K562 (cell line): ENCODE results near the gene DDAH2. TPM values are rescaled to one million over a fixed set of nuclear protein-coding genes. Genes with fewer than 3 reads are reported as not detected.

ENCODE experiments used
- CLOCK ChIP-seq: fragments of 250-450 bp; sonication (Bioruptor Pico); IDR thresholded peaks from 2 replicates; pipeline ENCODE4 v1.4.0; 2020; ENCODE audit warnings: mild to moderate bottlenecking, moderate library complexity, borderline replicate concordance
- CREB5 ChIP-seq: fragments of 250-450 bp; sonication (Bioruptor Pico); IDR thresholded peaks from 2 replicates; pipeline ENCODE4 v1.5.0; 2020; ENCODE audit warnings: mild to moderate bottlenecking
- FOXJ3 ChIP-seq: sonication (generic); formaldehyde crosslinking; IDR thresholded peaks from 2 replicates; pipeline ENCODE4 v1.4.0; 2020; ENCODE audit warnings: mild to moderate bottlenecking, missing genetic modification reagents
- HLTF ChIP-seq: fragments of 450-650 bp; IDR thresholded peaks from 2 replicates; pipeline ENCODE4 v1.6.1; 2016
- HNRNPL ChIP-seq: fragments of 200-400 bp; formaldehyde crosslinking; IDR thresholded peaks from 2 replicates; pipeline ENCODE4 v1.6.1; 2017; ENCODE audit warnings: low read depth, mild to moderate bottlenecking, low read length
- KLF10 ChIP-seq: fragments of 250-450 bp; sonication (Bioruptor Pico); IDR thresholded peaks from 2 replicates; pipeline ENCODE4 v1.6.1; 2021; ENCODE audit warnings: matching md5 sums
- MEF2D ChIP-seq: conservative IDR thresholded peaks from 2 replicates; pipeline ENCODE4 v1.6.1; 2016; ENCODE audit warnings: low read depth, missing genetic modification characterization, missing compliant biosample characterization
- POLR2G ChIP-seq: fragments of 200-400 bp; formaldehyde crosslinking; IDR thresholded peaks from 2 replicates; pipeline ENCODE4 v1.6.1; 2017; ENCODE audit warnings: low read depth, mild to moderate bottlenecking, antibody characterized with exemption, low read length, moderate library complexity
- RNF219 ChIP-seq: fragments of 250-450 bp; sonication (Bioruptor Pico); IDR thresholded peaks from 2 replicates; pipeline ENCODE4 v1.5.0; 2022; ENCODE audit warnings: mild to moderate bottlenecking
- TFE3 ChIP-seq: fragments of 450-650 bp; formaldehyde crosslinking; IDR thresholded peaks from 2 replicates; pipeline ENCODE4 v1.4.0; 2020; ENCODE audit warnings: mild to moderate bottlenecking, mixed read lengths
- ZBTB12 ChIP-seq: fragments of 250-450 bp; sonication (Bioruptor Pico); IDR thresholded peaks from 2 replicates; pipeline ENCODE4 v1.4.0; 2020
- ZNF12 ChIP-seq: sonication (generic); formaldehyde crosslinking; IDR thresholded peaks from 2 replicates; pipeline ENCODE4 v1.4.0; 2020; ENCODE audit warnings: mild to moderate bottlenecking, missing genetic modification reagents
- ZNF592 ChIP-seq: fragments of 450-650 bp; IDR thresholded peaks from 2 replicates; pipeline ENCODE4 v1.6.1; 2017; ENCODE audit warnings: antibody characterized with exemption, mild to moderate bottlenecking
- polyA plus RNA-seq, 8 experiments: library from polyadenylated mRNA; depleted of rRNA in 4 of 8; stranded (reverse) in 5 of 8; unstranded in 3 of 8; fragments of >200 nt; fragmentation: Nextera tagmentation in 2 of 8; fragmentation: Illumina TruSeq in 1 of 8; extraction: Ambion mirVana in 2 of 8; extraction: Trizol in 1 of 8; gene quantifications; 2 replicates each; pipeline versions ENCODE4 v1.2.1 to v1.2.3, GENCODE V29; 2011 to 2014; ENCODE audit warnings: inconsistent platforms in 1 of 8, missing spikeins in 1 of 8
- total RNA-seq, 7 experiments: library from RNA; depleted of rRNA in 6 of 7; stranded (reverse); fragments of >200 nt in 6 of 7; fragmentation: Illumina TruSeq in 2 of 7; extraction: Trizol in 2 of 7; gene quantifications; 2 replicates each; pipeline versions ENCODE4 v1.2.1 to v1.2.3, GENCODE V29; 2011 to 2021; ENCODE audit warnings: low replicate concordance in 1 of 7

Gene DDAH2
- total and polyA plus RNA-seq, 9 of the 15 experiments (the other 6 are each of a cell fraction or from before 2014, with no cell fraction given): 1.8 to 45.4 (median 21.4) TPM

GRCh38 chr6:31776989-31777666 lies 48.0 kb upstream of the DDAH2 start, which contains the start of gene VWA7 (continued):
- TF ChIP-seq ZNF592: no peak
- TF ChIP-seq ZBTB12 (CRISPR knock-in tag): peak; percentile 82
- TF ChIP-seq HNRNPL: peak; percentile 69; the same call in 1 of the 2 replicates
- peak; percentile 98 for TF ChIP-seq MEF2D (tag)
- TF ChIP-seq CLOCK: no peak
- no peak for TF ChIP-seq TFE3
- TF ChIP-seq CREB5 (CRISPR knock-in tag): no peak; the same call in 1 of the 2 replicates
- TF ChIP-seq POLR2G: peak; percentile 84
- TF ChIP-seq FOXJ3 (CRISPR knock-in tag): no peak
- no peak for TF ChIP-seq RNF219 (CRISPR knock-in tag)
- TF ChIP-seq KLF10: no peak
- no peak for TF ChIP-seq ZNF12
- peak; percentile 92; the same call in 1 of the 2 replicates for TF ChIP-seq HLTF
